ENCODE results near the gene SORCS2. TPM values are rescaled to one million over a fixed set of nuclear protein-coding genes. Genes with fewer than 3 reads are reported as not detected.

Gene SORCS2
- total and polyA plus RNA-seq, 2 donors (not counting 1 experiment from before 2014, with no cell fraction given), result not detected

DNA sequence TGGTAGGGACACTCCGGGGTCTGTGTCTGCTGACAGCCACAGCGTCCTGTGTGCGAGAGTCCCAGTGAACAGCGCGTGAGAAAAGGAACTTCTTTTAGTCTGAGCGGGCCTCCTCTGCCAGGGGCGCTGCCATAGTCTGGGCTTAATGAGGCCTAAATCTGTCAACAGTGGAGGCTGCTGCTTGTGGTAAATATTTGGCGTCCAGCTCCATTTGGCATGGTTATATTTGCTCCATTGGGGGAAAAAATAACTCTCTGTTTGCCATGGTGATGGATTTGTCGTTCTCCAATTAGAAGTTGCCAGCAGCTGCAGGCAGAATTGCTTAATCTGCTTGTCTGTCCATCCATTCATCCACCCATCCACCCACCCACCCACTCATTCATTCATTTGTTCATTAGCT is 313.8 kb downstream of the SORCS2 start:
- Histone ChIP-seq H3K27me3 (replicated peaks in 1 of 4; ENCODE audit: control extremely low read depth in 1 of 4, control insufficient read depth in 3 of 4, insufficient read depth in 4 of 4, low read length in 3 of 4) (peaks cover 0 to 2% (median 0%) of the 10 kb centered on the region in 4 experiments), H3K36me3 (replicated peaks in 1 of 2; ENCODE audit: control extremely low read depth in 1 of 2, control insufficient read depth in 1 of 2, extremely low read depth in 1 of 2, insufficient read depth in 2 of 2, low read length in 1 of 2) (no peaks in the 10 kb centered on the region), H3K79me2 (ENCODE audit: control insufficient read depth, insufficient read depth, low read length) (no peaks in the 10 kb centered on the region), H3K9me3 (ENCODE audit: control extremely low read depth in 1 of 3, control insufficient read depth in 2 of 3, insufficient read depth in 1 of 3, low read length in 2 of 3) (peaks cover 0 to 6% (median 0%) of the 10 kb centered on the region in 3 donors), H3K27ac (ENCODE audit: low read length in 2 of 2) (no peak overlapping the region), H3K4me3 (ENCODE audit: control extremely low read depth in 1 of 5, extremely low read depth in 1 of 5, insufficient read depth in 1 of 5, low read depth in 2 of 5, low read length in 4 of 5) (no peak overlapping the region), H2AFZ (ENCODE audit: insufficient read depth, low read depth, low read length, poor library complexity, severe bottlenecking) (no peak overlapping the region), H4K20me1 (ENCODE audit: control insufficient read depth, insufficient read depth, low read length, poor library complexity, severe bottlenecking) (no peaks in the 10 kb centered on the region), H3K4me1 (ENCODE audit: control insufficient read depth in 2 of 2, insufficient read depth in 2 of 2, low read length in 2 of 2) (no peaks in the 10 kb centered on the region), H3K4me2 (replicated peaks; ENCODE audit: low read depth, low read length, poor library complexity, severe bottlenecking) (no peak overlapping the region), H3K9ac (ENCODE audit: low read length) (no peak overlapping the region)
- peaks cover 10% of the 10 kb centered on the region for H3K4me1 Mint-ChIP-seq
- ATAC-seq (ENCODE audit: low read depth) (no peak), DNase-seq (no peak)
- no peak overlapping the region for H3K4me3 Mint-ChIP-seq
- POLR2A ChIA-PET, result no interaction called here
- intact Hi-C loops (cut with micrococcal nuclease), result no loop called here
- no peak overlapping the region for H3K27ac Mint-ChIP-seq
- TF ChIP-seq EZH2 (IDR thresholded peaks at IDR 0.05; ENCODE audit: borderline replicate concordance, insufficient read depth, low read depth, low read length, poor library complexity, severe bottlenecking), result no peak
- TF ChIP-seq, protein P1, sequence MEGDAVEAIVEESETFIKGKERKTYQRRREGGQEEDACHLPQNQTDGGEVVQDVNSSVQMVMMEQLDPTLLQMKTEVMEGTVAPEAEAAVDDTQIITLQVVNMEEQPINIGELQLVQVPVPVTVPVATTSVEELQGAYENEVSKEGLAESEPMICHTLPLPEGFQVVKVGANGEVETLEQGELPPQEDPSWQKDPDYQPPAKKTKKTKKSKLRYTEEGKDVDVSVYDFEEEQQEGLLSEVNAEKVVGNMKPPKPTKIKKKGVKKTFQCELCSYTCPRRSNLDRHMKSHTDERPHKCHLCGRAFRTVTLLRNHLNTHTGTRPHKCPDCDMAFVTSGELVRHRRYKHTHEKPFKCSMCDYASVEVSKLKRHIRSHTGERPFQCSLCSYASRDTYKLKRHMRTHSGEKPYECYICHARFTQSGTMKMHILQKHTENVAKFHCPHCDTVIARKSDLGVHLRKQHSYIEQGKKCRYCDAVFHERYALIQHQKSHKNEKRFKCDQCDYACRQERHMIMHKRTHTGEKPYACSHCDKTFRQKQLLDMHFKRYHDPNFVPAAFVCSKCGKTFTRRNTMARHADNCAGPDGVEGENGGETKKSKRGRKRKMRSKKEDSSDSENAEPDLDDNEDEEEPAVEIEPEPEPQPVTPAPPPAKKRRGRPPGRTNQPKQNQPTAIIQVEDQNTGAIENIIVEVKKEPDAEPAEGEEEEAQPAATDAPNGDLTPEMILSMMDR (IDR thresholded peaks at IDR 0.05), result no peak
- 95% methylated on average over 9 of the region's 9 CpGs for WGBS (ENCODE audit: insufficient coverage)
- no peaks in the 10 kb centered on the region for H3K9me3 Mint-ChIP-seq (ENCODE audit: insufficient read depth)
- CTCF ChIA-PET, result no interaction called here
- H3K27me3 Mint-ChIP-seq, result peaks cover 20% of the 10 kb centered on the region

DNA sequence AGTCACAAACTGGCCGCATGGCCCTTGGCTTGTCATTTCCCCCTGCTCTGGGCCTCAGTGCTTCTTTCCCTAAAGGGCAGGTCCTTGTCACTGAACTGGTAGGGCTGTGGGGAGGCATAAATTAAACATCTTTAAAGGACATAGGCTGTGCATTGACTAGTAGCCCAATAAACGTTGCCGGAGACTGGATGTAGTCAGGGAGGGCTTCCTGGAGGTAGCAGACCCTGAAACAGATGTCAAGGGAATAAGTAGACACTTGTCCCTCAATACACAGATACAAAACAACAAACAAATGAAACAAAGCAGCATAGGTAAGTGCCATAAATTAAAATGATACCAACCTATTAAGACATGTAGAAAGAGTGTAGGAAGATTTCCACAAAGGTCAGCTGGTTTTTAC is 314.2 kb downstream of the SORCS2 start:
- Histone ChIP-seq H3K4me1 (ENCODE audit: control insufficient read depth in 2 of 2, insufficient read depth in 2 of 2, low read length in 2 of 2) (no peaks in the 10 kb centered on the region), H3K4me3 (ENCODE audit: control extremely low read depth in 1 of 5, extremely low read depth in 1 of 5, insufficient read depth in 1 of 5, low read depth in 2 of 5, low read length in 4 of 5) (no peak overlapping the region), H3K36me3 (replicated peaks in 1 of 2; ENCODE audit: control extremely low read depth in 1 of 2, control insufficient read depth in 1 of 2, extremely low read depth in 1 of 2, insufficient read depth in 2 of 2, low read length in 1 of 2) (no peaks in the 10 kb centered on the region), H3K4me2 (replicated peaks; ENCODE audit: low read depth, low read length, poor library complexity, severe bottlenecking) (no peak overlapping the region), H3K27ac (ENCODE audit: low read length in 2 of 2) (no peak overlapping the region), H3K9ac (ENCODE audit: low read length) (no peak overlapping the region), H3K9me3 (ENCODE audit: control extremely low read depth in 1 of 3, control insufficient read depth in 2 of 3, insufficient read depth in 1 of 3, low read length in 2 of 3) (peaks cover 0 to 8% (median 0%) of the 10 kb centered on the region in 3 donors), H3K79me2 (ENCODE audit: control insufficient read depth, insufficient read depth, low read length) (no peaks in the 10 kb centered on the region), H2AFZ (ENCODE audit: insufficient read depth, low read depth, low read length, poor library complexity, severe bottlenecking) (no peak overlapping the region), H3K27me3 (replicated peaks in 1 of 4; ENCODE audit: control extremely low read depth in 1 of 4, control insufficient read depth in 3 of 4, insufficient read depth in 4 of 4, low read length in 3 of 4) (peaks cover 0 to 2% (median 0%) of the 10 kb centered on the region in 4 experiments), H4K20me1 (ENCODE audit: control insufficient read depth, insufficient read depth, low read length, poor library complexity, severe bottlenecking) (no peaks in the 10 kb centered on the region)
- TF ChIP-seq, protein P1 (IDR thresholded peaks at IDR 0.05), result no peak
- no peak for TF ChIP-seq EZH2 (IDR thresholded peaks at IDR 0.05; ENCODE audit: borderline replicate concordance, insufficient read depth, low read depth, low read length, poor library complexity, severe bottlenecking)
- Mint-ChIP-seq H3K4me3 (no peak overlapping the region), H3K27me3 (peaks cover 21% of the 10 kb centered on the region), H3K4me1 (peaks cover 10% of the 10 kb centered on the region), H3K27ac (no peak overlapping the region), H3K9me3 (ENCODE audit: insufficient read depth) (no peaks in the 10 kb centered on the region)
- intact Hi-C loops (cut with micrococcal nuclease), result no loop called here
- ChIA-PET CTCF (no interaction called here), POLR2A (no interaction called here)
- DNase-seq (no peak), ATAC-seq (ENCODE audit: low read depth) (no peak)
- WGBS (ENCODE audit: insufficient coverage), result 58% methylated on average over 2 of the region's 3 CpGs
